Activated T-helper 2 cell treated with anti-CD3 and anti-CD28 coated beads, Interferon-gamma antibody, Interleukin-2, Interleukin-4, amounts not matched to agents 10 μg/mL and 5 μg/mL and 100 μg/mL, durations not matched to agents 14 hours and 24 hours and 36 hours (primary cell): Measurements from ENCODE around the gene SHISA6. TPM values are rescaled to one million over a fixed set of nuclear protein-coding genes. Genes with fewer than 3 reads are reported as not detected.
"Not testable (repeated sequence)": the region's sequence is repeated elsewhere in the genome, so short reads cannot be mapped to it uniquely, and the experiment has no call there.

Experiments
- DNase-seq: peaks from one replicate; pipeline ENCODE4 v3.0.0; 2021; ENCODE audit warnings: low spot score
- H3K27ac Mint-ChIP-seq: one replicate; pipeline ENCODE4 v1.8.0; 2021; ENCODE audit warnings: mixed read lengths
- H3K27me3 Mint-ChIP-seq: one replicate; pipeline ENCODE4 v1.8.0; 2021; ENCODE audit warnings: low read depth, mixed read lengths
- H3K36me3 Mint-ChIP-seq: one replicate; pipeline ENCODE4 v1.8.0; 2021; ENCODE audit warnings: low read depth, mixed read lengths
- H3K4me1 Mint-ChIP-seq: one replicate; pipeline ENCODE4 v1.8.0; 2021; ENCODE audit warnings: low read depth, mixed read lengths
- H3K4me3 Mint-ChIP-seq: one replicate; pipeline ENCODE4 v1.8.0; 2021; ENCODE audit warnings: low read depth, mild to moderate bottlenecking, moderate library complexity, mixed read lengths
- H3K9me3 Mint-ChIP-seq: one replicate; pipeline ENCODE4 v1.8.0; 2021; ENCODE audit warnings: mixed read lengths
- intact Hi-C: fragments of 100-400 bp; cut with micrococcal nuclease; formaldehyde crosslinking; loops from one replicate; pipeline ENCODE4 v1.15.1; 2023
- total RNA-seq: library from RNA; stranded (reverse); gene quantifications from 2 replicates; pipeline ENCODE4 v1.2.3, GENCODE V29; 2022

Gene SHISA6
- total RNA-seq, 1 donor from 2014 or later: not detected

- no peak for DNase-seq
- intact Hi-C loops: loop anchor here (5.0 kb wide), 1 partner anchor 420 kb away; no protein-coding TSS in a partner anchor
- no peaks in the 10 kb centered on the region for H3K9me3 Mint-ChIP-seq
- H3K27me3 Mint-ChIP-seq: no peaks in the 10 kb centered on the region
- H3K4me3 Mint-ChIP-seq: no peak overlapping the region
- H3K27ac Mint-ChIP-seq: no peak overlapping the region
- H3K4me1 Mint-ChIP-seq: no peaks in the 10 kb centered on the region
- H3K36me3 Mint-ChIP-seq: no peaks in the 10 kb centered on the region
Observed at GRCh38 chr17:11296994-11297393, 56.0 kb downstream of the SHISA6 start.

- no peak overlapping the region for H3K27ac Mint-ChIP-seq
Observed at GRCh38 chr17:11298401-11298800, 57.4 kb downstream of the SHISA6 start.

GRCh38 chr17:11300201-11300600 lies 59.2 kb downstream of the SHISA6 start:
- no peaks in the 10 kb centered on the region for H3K36me3 Mint-ChIP-seq
- no peaks in the 10 kb centered on the region for H3K9me3 Mint-ChIP-seq
- H3K27me3 Mint-ChIP-seq: no peaks in the 10 kb centered on the region
- no peaks in the 10 kb centered on the region for H3K4me1 Mint-ChIP-seq
- H3K27ac Mint-ChIP-seq: no peak overlapping the region
- intact Hi-C loops: no loop called here
- DNase-seq: no peak
- H3K4me3 Mint-ChIP-seq: no peak overlapping the region

More at GRCh38 chr17:11298401-11298800, 57.4 kb downstream of the SHISA6 start:
- H3K36me3 Mint-ChIP-seq: no peaks in the 10 kb centered on the region
- H3K27me3 Mint-ChIP-seq: no peaks in the 10 kb centered on the region
- no peak overlapping the region for H3K4me3 Mint-ChIP-seq
- DNase-seq: no peak
- no peaks in the 10 kb centered on the region for H3K4me1 Mint-ChIP-seq
- no peaks in the 10 kb centered on the region for H3K9me3 Mint-ChIP-seq
- intact Hi-C loops: loop anchor here (5.0 kb wide), 1 partner anchor 421 kb away; no protein-coding TSS in a partner anchor

GRCh38 chr17:11300738-11301137 lies 59.7 kb downstream of the SHISA6 start:
- Mint-ChIP-seq H3K36me3 (no peaks in the 10 kb centered on the region), H3K9me3 (no peaks in the 10 kb centered on the region), H3K27ac (no peak overlapping the region), H3K4me3 (no peak overlapping the region), H3K4me1 (no peaks in the 10 kb centered on the region), H3K27me3 (no peaks in the 10 kb centered on the region)
- intact Hi-C loops: no loop called here
- DNase-seq: no peak

GRCh38 chr17:11301874-11302273 lies 60.9 kb downstream of the SHISA6 start:
- H3K27me3 Mint-ChIP-seq, H3K9me3 Mint-ChIP-seq, H3K4me3 Mint-ChIP-seq, H3K36me3 Mint-ChIP-seq, intact Hi-C loops, H3K27ac Mint-ChIP-seq, H3K4me1 Mint-ChIP-seq, DNase-seq: not testable (repeated sequence)

- no peak overlapping the region for H3K4me3 Mint-ChIP-seq
- peaks cover 5% of the 10 kb centered on the region for H3K9me3 Mint-ChIP-seq
- H3K36me3 Mint-ChIP-seq: no peaks in the 10 kb centered on the region
- DNase-seq: no peak
- intact Hi-C loops: no loop called here
- no peak overlapping the region for H3K27ac Mint-ChIP-seq
- no peaks in the 10 kb centered on the region for H3K4me1 Mint-ChIP-seq
- no peaks in the 10 kb centered on the region for H3K27me3 Mint-ChIP-seq
Observed at GRCh38 chr17:11302401-11303186, 61.6 kb downstream of the SHISA6 start.

- Mint-ChIP-seq H3K27me3 (no peaks in the 10 kb centered on the region), H3K4me3 (no peak overlapping the region), H3K9me3 (peaks cover 5% of the 10 kb centered on the region), H3K4me1 (no peaks in the 10 kb centered on the region), H3K36me3 (no peaks in the 10 kb centered on the region), H3K27ac (no peak overlapping the region)
- intact Hi-C loops: no loop called here
- no peak for DNase-seq
Observed at GRCh38 chr17:11303773-11304394, 62.9 kb downstream of the SHISA6 start.

- H3K9me3 Mint-ChIP-seq: peaks cover 10% of the 10 kb centered on the region
- H3K4me1 Mint-ChIP-seq: no peaks in the 10 kb centered on the region
- H3K27me3 Mint-ChIP-seq: no peaks in the 10 kb centered on the region
- no peak overlapping the region for H3K4me3 Mint-ChIP-seq
- no peak overlapping the region for H3K27ac Mint-ChIP-seq
- no peaks in the 10 kb centered on the region for H3K36me3 Mint-ChIP-seq
- DNase-seq: no peak
- intact Hi-C loops: no loop called here
Observed at GRCh38 chr17:11304568-11304967, 63.6 kb downstream of the SHISA6 start.

GRCh38 chr17:11305524-11305923 lies 64.5 kb downstream of the SHISA6 start:
- Mint-ChIP-seq H3K27ac (no peak overlapping the region), H3K9me3 (peaks cover 19% of the 10 kb centered on the region)
- intact Hi-C loops: no loop called here

GRCh38 chr17:11308531-11308930 lies 67.5 kb downstream of the SHISA6 start:
- Mint-ChIP-seq H3K4me1 (no peaks in the 10 kb centered on the region), H3K36me3 (no peaks in the 10 kb centered on the region), H3K27ac (no peak overlapping the region), H3K27me3 (no peaks in the 10 kb centered on the region), H3K9me3 (peaks cover 19% of the 10 kb centered on the region), H3K4me3 (no peak overlapping the region)
- no peak for DNase-seq
- intact Hi-C loops: no loop called here

More at GRCh38 chr17:11305524-11305923, 64.5 kb downstream of the SHISA6 start:
- no peak for DNase-seq
- Mint-ChIP-seq H3K27me3 (no peaks in the 10 kb centered on the region), H3K4me3 (no peak overlapping the region), H3K36me3 (no peaks in the 10 kb centered on the region), H3K4me1 (no peaks in the 10 kb centered on the region)

GRCh38 chr17:11309033-11309432 lies 68.0 kb downstream of the SHISA6 start:
- no peak for DNase-seq
- Mint-ChIP-seq H3K9me3 (peaks cover 19% of the 10 kb centered on the region), H3K4me1 (no peaks in the 10 kb centered on the region), H3K27me3 (no peaks in the 10 kb centered on the region), H3K4me3 (no peak overlapping the region), H3K27ac (no peak overlapping the region), H3K36me3 (no peaks in the 10 kb centered on the region)
- intact Hi-C loops: no loop called here

- intact Hi-C loops: no loop called here
- no peaks in the 10 kb centered on the region for H3K4me1 Mint-ChIP-seq
- H3K4me3 Mint-ChIP-seq: no peak overlapping the region
- peaks cover 19% of the 10 kb centered on the region for H3K9me3 Mint-ChIP-seq
- no peaks in the 10 kb centered on the region for H3K36me3 Mint-ChIP-seq
- no peak overlapping the region for H3K27ac Mint-ChIP-seq
- DNase-seq: no peak
- no peaks in the 10 kb centered on the region for H3K27me3 Mint-ChIP-seq
Observed at GRCh38 chr17:11309850-11310249, 68.8 kb downstream of the SHISA6 start.

GRCh38 chr17:11316451-11316850 lies 75.4 kb downstream of the SHISA6 start:
- H3K4me1 Mint-ChIP-seq, H3K27ac Mint-ChIP-seq, intact Hi-C loops, H3K9me3 Mint-ChIP-seq, H3K27me3 Mint-ChIP-seq, DNase-seq, H3K4me3 Mint-ChIP-seq, H3K36me3 Mint-ChIP-seq: not testable (repeated sequence)
